GM20431 (cell line): ENCODE results near the gene NOS1AP.

Experiments
- in situ Hi-C: fragments of 300-500 bp; cut with MseI, MboI; formaldehyde crosslinking; loops from one replicate; pipeline ENCODE4 v1.15.0; 2020; ENCODE audit warnings: low sequenced_read_pairs; ENCODE audit not compliant: unreplicated experiment

NOS1AP gene

DNA sequence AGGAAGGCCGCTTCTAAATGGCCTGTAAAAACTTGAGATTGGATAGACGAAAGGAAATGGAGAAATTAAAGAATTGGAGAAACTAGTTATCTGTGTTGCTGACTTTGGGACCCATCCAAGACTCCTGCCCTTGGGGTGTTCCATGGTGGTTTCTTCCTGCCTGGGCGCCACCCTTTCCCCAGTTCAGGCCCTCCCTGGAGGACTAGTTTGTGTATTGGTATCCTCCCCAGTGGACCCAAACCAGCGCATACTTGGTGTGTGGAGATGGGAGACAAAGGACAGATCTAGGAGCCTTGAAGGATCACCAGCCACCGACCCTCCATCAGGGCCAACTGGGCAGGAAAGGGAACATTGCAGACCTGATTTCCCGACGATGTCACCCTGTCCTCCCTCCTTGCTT, 300.1 kb downstream of the NOS1AP start:
- in situ Hi-C loops = no loop called here

DNA sequence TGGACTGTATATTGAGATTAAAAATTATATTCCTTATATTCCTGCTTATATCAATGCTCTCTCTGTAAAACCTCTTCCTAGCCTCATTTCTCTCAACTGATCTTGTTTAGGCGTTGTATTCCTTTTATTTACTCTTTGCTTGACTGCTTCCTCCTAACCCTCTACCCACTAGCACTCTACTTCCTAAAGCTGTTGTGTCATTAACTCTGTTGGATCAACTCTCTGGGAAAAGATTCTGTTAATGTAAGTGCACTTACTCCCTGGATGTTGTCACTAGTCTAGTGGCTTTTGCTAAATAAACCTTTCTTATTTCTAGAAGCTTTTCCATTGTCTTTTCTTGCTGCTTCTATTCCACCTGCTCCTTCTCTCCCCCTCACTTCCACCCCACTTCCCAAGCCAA, 300.7 kb downstream of the NOS1AP start:
- in situ Hi-C loops = no loop called here

DNA sequence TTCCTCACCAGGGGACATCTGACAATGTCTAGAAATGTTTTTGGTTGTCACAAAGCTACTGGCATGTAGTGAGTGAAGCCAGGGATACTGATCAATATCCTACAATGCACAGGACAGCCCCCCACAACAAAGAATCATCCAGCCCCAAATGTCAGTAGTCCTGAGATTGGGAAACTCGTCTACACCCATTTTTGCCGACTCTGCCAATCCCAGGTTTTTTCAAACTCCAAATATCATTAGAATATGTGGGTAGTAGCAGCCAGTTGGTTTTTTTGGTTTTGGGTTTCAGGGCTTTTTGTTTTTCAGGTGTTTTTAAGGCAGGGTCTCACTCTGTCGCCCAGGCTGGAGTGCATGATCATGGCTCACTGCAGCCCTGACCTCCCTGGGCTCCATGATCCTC, 301.2 kb downstream of the NOS1AP start:
- in situ Hi-C loops = no loop called here

DNA sequence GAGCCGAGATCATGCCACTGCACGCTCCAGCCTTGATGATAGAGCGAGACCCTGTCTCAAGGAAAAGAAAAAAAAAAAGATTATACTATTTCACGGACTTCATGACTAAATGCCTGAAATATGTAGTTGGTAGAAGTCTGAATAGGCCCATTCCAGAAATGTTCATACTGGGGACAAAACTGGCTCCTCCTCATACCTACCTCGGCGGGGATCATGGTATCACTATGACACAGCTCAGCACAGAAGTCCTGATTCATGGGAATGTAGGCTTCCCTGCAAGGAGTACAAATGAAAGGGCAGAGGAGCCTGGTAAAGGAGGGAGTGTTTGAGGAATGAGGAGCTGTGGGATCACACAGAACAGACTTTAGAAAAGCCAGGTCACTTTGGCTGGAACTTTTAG, 302.1 kb downstream of the NOS1AP start:
- in situ Hi-C loops = no loop called here

DNA sequence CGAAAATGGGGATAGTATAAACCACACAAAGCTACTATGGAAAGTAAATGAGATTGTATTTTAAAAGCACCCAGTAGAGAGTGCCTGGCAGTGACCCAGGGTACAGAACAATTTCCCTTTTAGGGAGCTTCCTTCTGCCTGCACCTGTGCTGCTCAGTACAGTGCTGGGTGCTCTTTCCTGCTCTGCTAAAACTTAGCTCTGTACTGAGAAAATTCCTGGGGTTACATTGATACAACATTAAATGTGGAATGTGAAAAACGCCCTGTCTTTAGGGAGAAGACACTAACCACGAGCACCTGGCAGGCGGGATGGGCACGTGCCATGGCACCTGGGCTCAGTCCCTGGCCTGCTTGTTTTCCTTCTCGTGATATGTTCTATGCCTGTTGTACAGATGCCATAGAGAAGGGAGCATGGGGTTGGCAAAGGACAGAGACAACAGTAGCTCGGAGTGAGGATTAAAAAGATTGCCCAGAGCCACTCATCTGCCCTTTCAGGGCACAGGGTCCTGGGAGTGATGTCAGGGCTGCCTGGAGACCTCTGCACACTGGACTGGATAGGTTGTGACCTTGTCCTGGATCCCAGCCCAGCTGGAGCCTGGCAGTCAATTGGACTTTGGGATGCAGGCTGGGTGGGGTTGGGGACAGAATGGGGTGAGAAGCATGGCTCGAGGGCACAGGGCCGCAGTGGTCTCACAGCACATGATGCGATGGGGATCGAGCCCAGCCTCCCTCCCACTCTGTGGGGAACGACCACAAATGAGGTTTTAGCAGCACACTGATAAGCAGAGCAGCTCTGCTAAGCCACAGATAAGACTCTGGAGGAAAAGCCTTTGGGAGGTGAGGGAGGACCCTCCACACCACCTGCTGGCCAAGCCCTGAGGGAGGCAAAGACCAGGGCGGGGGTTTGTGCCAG, 302.9 kb downstream of the NOS1AP start:
- in situ Hi-C loops = no loop called here

DNA sequence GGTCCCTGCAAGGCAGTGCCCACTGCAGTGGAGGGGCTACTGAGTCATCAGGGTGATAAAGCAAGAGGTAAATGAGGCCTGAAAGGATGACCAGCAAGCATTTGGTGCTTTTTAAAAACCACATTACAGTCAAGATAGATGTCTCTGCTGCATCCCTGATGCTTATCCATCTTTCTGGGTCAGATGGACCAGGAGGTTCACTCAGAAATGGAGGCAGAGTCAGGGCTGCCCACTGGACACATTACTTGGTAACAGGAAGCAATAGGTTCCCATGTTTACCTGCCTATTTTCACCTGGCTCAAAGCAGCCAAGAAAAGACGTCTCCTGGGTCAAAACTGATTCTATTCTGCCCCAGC, 303.6 kb downstream of the NOS1AP start:
- in situ Hi-C loops = no loop called here

DNA sequence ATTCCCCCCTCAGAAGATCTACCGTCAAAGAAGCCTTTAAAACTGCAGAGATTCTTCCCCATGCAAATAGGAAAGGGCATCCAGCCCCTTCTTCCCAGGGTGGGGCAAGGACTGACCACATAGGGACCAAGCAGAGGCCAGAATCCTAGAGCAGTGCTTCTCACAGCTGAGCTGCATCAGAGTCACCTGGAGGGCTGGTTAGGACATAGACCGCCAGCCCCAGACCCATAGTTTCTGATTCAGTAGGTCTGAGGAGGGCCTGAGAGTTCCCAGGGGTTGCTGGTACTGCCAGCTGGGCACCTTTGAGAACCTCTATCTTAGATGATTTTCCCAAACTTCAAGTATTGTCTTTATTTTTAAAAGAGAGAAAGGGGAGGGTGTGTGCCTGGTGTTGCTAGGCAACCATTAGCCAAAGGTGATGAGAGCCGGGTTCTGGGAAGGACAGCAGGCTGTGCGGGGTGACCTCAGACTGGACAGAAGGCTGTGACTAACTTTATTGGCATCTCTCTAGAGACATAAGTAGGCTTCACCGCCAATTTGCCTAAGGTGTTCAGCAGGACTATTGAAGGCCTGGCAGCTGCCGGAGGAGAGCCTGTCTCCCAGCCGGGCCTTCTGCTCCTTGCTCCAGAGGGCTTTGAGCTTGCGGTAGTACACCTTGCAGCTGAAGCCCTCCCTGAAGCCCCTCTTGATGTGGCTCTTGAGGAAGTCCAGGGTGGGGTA, 304.2 kb downstream of the NOS1AP start:
- in situ Hi-C loops = no loop called here

DNA sequence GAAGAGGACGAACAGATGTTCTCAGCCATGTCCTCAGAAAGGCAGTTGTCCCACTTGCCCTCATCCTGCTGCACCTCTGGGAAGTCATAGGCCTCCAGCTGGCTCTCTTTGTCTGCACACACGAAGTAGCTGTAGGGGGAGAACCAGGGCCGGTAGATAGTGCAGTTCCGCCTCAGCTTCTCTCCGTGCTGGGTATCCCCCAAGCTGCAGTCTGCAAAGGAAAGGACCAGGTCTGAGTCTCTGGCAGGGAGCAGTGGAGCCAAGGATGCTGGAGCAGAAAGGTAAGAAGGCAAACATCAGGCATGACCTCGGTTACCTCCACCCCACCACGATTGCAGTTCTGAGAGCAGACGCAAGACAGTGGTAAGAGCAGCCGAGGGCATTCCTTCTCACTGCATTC, 304.9 kb downstream of the NOS1AP start:
- in situ Hi-C loops = no loop called here

DNA sequence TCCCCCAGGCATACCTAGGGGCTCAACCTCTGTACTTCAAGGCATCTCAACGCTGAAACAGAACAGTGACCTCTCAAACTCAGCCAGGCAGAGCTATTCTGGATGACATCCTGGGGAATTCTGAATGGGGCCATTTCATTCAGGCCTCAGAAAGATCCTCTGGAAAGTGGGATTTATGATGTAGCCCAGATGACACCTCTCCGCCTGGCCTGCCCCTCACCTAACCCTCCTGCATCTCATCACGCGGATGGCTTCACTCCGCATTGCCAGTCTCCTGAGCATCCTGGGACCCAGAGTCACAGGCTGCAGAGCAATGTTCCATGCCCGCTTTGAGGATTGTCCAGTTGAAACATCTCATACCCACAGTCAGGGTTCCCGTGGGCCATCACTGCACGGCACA, 306.0 kb downstream of the NOS1AP start:
- in situ Hi-C loops = no loop called here

DNA sequence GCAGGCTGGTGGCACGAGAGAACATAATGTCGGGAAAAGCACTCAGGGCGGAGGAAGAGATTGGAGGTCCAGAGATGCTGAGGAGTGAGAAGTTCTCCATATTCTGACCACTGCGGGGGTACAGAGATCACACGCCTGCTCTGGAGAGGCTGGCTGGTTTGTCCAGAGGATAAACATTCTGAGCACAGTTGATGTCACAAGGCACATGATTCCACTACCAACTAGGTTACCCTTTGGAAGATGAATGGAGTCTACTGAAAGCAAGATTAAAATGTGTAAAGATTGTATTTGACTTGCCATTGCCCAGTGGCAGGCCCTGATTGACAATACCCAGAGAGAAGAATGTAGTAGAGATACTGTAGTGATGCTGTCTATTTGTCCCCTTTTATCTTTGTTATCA, 307.2 kb downstream of the NOS1AP start, which contains the start of gene SPATA46:
Gene SPATA46 (minus strand): TSS at position 164 of the 400 bp plus-strand sequence. CDS start 64 bp downstream, at position 100.
- in situ Hi-C loops = no loop called here

DNA sequence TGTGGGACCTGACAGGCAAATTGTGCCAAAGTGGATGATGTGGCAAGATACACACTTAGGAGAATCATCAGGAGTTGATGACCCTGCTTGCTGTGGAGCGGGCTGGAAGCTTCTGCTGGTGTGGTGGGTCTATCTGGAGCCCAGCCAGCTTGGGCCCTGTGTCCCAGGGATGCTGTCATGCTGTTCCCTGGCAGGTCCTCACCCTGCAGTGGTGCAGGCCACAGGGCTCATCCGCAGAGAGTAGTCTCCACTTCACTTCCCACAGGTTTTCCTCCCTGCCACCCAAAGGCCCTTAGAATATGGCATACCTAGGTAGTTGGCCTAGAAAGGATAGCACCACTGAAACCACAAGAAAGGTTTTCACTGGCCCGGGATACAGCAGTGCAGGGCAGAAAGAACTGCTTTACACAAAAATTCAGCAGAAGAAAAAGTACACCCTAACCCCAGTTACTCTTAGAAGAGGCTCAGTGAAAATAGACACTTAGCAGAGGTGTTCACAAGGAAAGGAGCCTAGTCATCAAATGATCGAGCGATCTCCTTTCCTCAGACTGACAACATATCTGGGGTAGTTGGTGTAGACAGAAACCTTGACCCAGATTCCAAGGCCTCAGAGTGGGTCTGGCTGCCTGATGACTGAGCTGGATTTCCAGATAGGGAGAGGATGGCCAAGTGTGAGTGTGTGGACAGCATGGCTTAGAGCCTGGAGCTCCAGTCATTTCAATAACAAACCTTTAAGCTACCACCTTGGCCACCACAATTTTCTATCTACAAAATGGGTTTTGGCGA, 310.8 kb downstream of the NOS1AP start:
- in situ Hi-C loops = no loop called here

DNA sequence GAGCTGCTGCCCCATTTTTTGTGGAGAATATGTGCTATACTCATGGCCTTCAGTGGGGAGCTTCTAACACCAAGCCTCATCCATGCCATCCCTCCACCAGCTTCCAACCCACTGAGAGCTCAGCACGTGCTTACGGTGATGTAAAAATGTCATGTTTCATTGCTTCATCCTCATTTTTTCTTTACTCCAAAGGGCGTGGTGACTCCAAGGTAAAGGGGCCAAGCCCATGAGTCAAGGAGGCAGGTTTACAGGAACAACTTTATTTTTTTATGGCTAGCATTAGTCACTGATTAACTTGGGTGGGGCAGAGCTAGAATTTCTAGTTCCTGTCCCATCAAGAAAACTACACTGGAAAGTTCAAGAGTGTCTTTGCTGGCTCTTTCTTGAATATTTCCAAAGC, 311.9 kb downstream of the NOS1AP start, which contains the start of gene C1orf226:
Gene C1orf226 (plus strand): TSS at position 346 of the 400 bp plus-strand sequence. CDS start 174 bp downstream, outside the sequence.
- in situ Hi-C loops = no loop called here

DNA sequence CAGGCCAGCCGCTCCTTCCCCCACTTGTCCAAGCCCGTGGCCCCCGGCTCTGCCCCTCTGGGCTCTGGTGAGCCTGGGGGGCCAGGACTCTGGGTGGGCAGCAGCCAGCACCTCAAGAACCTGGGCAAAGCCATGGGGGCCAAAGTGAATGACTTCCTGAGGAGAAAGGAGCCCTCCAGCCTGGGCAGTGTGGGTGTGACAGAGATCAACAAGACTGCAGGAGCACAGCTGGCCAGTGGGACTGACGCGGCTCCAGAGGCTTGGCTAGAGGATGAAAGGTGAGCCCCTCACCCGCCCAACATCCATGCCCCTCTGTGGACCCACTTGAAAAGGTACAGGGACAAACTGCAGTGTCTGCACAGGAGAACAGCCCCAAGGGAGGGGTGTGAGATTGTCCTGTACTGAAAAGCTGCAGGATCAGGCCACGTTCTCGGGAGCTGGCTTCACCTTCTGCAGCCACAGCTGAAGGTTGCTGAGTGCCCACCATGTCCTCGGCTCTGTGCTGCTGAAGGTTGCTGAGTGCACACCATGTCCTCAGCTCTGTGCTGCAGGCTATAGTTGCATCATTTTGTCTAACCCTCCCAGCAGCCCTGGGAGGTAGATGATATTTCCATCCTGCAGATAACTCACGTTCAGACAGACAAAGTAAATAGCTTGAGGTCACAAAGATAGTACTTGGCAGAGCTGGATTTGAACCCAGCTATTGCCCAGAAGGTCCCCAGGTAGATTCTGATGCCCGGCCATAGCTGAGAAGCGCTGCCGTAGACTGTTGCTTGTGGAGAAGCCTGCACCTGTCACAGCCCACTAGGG, 312.7 kb downstream of the NOS1AP start:
- in situ Hi-C loops = no loop called here

DNA sequence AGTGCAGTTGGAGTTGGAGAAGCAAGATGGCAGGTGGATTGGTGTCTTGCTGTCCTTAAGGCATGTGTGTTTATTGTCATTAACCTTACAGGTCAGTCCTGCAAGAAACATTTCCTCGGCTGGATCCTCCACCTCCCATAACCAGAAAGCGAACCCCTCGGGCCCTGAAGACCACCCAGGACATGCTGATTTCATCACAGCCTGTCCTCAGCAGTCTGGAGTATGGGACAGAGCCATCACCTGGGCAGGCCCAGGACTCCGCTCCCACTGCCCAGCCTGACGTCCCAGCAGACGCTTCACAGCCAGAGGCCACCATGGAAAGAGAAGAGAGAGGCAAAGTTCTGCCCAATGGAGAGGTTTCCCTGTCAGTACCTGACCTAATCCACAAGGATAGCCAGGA, 313.6 kb downstream of the NOS1AP start:
- in situ Hi-C loops = no loop called here

DNA sequence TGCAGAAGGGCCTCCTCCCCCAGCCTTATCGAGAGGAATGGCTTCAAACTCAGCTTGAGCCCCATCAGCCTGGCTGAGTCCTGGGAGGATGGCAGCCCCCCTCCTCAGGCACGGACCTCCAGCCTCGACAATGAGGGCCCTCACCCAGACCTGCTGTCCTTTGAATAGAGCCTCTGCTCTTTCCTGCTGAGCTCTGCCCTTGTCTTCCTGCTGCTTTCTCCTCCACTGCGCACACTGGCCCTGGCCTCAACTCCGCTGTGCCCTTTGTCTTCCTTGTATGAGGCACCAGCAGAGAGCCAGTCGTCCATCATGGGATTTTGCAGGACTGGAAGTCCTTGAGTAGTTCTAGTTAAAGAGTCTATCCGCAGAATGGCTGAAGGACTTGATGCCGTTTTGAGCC, 314.0 kb downstream of the NOS1AP start:
- in situ Hi-C loops = no loop called here

DNA sequence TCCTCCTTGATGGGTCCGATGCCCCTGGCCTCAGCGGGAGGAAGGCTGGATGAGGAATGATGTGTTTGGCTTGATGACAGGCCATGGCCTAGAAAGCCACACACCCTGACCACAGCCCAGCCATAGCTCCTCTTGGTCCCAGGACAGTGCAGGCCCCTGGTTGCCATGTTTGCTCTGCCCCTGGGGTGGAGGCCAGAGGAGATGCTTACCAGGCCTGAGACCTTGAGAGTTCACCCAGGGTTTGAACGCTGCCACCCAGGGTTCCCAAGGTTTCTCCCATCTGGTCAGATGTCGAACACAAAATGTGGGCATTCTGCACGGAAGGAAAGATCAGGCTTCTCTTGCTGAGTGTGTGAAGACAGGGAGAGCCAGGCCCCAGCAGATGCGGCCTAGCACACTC, 314.6 kb downstream of the NOS1AP start:
- in situ Hi-C loops = no loop called here

DNA sequence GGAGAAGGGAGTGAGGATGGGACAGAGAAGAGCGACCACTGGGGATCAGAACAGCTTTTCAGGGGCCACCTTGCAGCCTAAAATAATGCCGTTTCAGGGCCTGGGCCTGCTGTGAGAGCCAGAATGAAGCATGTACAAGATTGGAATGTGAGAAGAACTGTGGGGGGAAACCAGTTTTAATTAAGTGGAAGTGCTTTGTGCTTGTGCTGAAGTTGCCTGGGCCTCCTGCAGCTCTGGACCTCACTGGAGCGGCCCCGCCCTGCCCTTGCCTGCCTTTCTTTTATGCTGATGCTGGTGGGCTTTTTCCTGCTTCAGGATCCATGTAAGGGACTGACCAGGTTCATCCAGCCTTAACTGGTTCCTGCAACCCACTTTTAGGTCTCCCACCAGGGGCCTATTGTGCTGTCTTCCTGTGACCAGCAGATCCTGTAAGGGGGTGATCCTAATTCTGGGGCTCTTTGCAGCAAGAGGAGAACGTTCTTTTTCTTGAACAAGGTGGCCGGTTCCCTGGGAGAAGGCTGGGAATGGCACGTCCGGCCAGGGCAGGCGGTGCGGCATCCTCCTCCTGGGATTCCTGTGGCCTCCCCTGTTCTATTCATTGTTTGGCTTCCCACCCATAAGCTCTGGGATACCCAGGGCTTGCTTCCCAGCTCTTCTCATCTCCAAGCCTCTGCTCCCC, 315.2 kb downstream of the NOS1AP start:
- in situ Hi-C loops = no loop called here

DNA sequence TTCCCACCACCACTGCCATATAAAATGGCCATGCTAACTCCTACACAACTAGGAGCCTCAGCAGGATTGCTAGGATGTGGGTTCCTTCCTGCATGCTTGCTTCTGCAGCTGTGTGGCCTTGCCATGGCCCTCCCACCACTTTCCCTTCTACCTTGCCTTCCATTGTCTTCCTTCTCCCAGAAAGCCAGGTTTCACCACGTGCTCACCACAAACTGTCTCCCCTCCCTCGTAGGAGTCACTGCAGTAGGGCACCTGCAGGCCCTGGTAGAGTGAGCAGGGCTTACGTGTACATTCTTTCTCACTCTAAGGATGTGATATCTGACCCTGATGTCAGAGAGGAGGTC, 315.8 kb downstream of the NOS1AP start:
- in situ Hi-C loops = no loop called here

DNA sequence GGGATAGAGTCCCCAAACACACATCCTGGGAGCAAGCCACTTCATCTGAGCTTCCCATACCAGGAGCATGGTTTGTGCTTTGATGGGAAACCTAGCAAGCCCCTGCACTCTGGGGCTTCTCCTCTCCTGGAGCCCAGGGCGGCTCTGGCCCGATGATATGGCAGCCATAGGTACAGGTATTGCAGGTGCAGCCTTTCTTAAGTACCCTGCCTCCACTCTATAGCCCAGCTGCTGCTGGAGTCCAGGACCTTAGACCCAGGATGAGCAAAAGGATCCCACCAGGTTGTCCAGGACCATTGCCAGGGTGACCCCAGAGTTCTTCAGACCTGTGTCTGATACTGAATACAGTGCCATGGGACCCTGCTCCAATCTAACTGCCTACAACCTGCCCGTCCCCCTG, 316.2 kb downstream of the NOS1AP start:
- in situ Hi-C loops = no loop called here
